Activated B cell treated with CpG ODN at 0.5 μM for 24 hours (primary cell): Measurements from ENCODE around the gene GMCL2. TPM values are rescaled to one million over a fixed set of nuclear protein-coding genes. Genes with fewer than 3 reads are reported as not detected.

Experiments
- ATAC-seq: fragments of 200-7000 bp; cut with Tn5 transposase; one replicate; pipeline ENCODE4 v1.10.0; 2021; ENCODE audit warnings: low read depth, mild to moderate bottlenecking, moderate library complexity
- CTCF ChIA-PET: fragments of 350-600 bp; sonication (Branson Sonifier 250); formaldehyde crosslinking; loops from one replicate; lab custom pipeline; 2021; ENCODE audit warnings: antibody characterized with exemption; lab: Charles Lee
- POLR2A ChIA-PET: fragments of 350-600 bp; sonication (Branson Sonifier 250); formaldehyde crosslinking; loops from one replicate; lab custom pipeline; 2021; ENCODE audit warnings: antibody characterized with exemption; lab: Charles Lee
- DNase-seq: peaks from one replicate; pipeline ENCODE4 v3.0.0; 2022
- H3K27ac Mint-ChIP-seq: one replicate; pipeline ENCODE4 v1.8.0; 2020; ENCODE audit warnings: mixed read lengths
- H3K27me3 Mint-ChIP-seq: one replicate; pipeline ENCODE4 v1.8.0; 2021; ENCODE audit warnings: mixed read lengths
- H3K36me3 Mint-ChIP-seq: one replicate; pipeline ENCODE4 v1.8.0; 2021; ENCODE audit warnings: low read depth, mixed read lengths
- H3K4me1 Mint-ChIP-seq: one replicate; pipeline ENCODE4 v1.8.0; 2021; ENCODE audit warnings: mixed read lengths
- H3K4me3 Mint-ChIP-seq: one replicate; pipeline ENCODE4 v1.8.0; 2020; ENCODE audit warnings: mild to moderate bottlenecking, mixed read lengths
- H3K9me3 Mint-ChIP-seq: one replicate; pipeline ENCODE4 v1.8.0; 2020; ENCODE audit warnings: mixed read lengths
- CTCF ChIP-seq: fragments of 200-600 bp; IDR thresholded peaks from one replicate; pipeline ENCODE4 v1.8.0; 2022; ENCODE audit warnings: antibody characterized with exemption, mild to moderate bottlenecking
- intact Hi-C: fragments of 100-400 bp; cut with micrococcal nuclease; formaldehyde crosslinking; loops from one replicate; pipeline ENCODE4 v1.15.1; 2024
- total RNA-seq: library from RNA; stranded (reverse); gene quantifications from 2 replicates; pipeline ENCODE4 v1.2.3, GENCODE V29; 2022

GMCL2 gene
- total RNA-seq, 1 donor from 2014 or later = not detected

GRCh38 chr5:178227929-178228328 lies 40.8 kb upstream of the GMCL2 start:
- Mint-ChIP-seq H3K9me3 (no peaks in the 10 kb centered on the region), H3K27me3 (no peaks in the 10 kb centered on the region), H3K27ac (no peak overlapping the region), H3K4me1 (peaks cover 37% of the 10 kb centered on the region), H3K4me3 (no peak overlapping the region), H3K36me3 (peaks cover 77% of the 10 kb centered on the region)
- ChIA-PET POLR2A (interaction anchor here (2.4 kb wide), 1 partner anchor 24 kb away, joined by 7 read pairs; the partner anchor contains the start of gene HNRNPAB), CTCF (no interaction called here)
- TF ChIP-seq CTCF = no peak
- intact Hi-C loops = no loop called here
- ATAC-seq (no peak), DNase-seq (no peak)

- ATAC-seq (no peak), DNase-seq (no peak)
- H3K4me1 Mint-ChIP-seq = peaks cover 35% of the 10 kb centered on the region
- H3K4me3 Mint-ChIP-seq = no peak overlapping the region
- ChIA-PET POLR2A (interaction anchor here (2.4 kb wide), 1 partner anchor 23 kb away, joined by 7 read pairs; the partner anchor contains the start of gene HNRNPAB), CTCF (no interaction called here)
- H3K9me3 Mint-ChIP-seq = no peaks in the 10 kb centered on the region
- peaks cover 82% of the 10 kb centered on the region for H3K36me3 Mint-ChIP-seq
- intact Hi-C loops = no loop called here
- TF ChIP-seq CTCF = no peak
- H3K27me3 Mint-ChIP-seq = no peaks in the 10 kb centered on the region
- H3K27ac Mint-ChIP-seq = no peak overlapping the region
Observed at GRCh38 chr5:178227138-178227659, 40.0 kb upstream of the GMCL2 start.

- CTCF ChIA-PET = no interaction called here
- ATAC-seq (no peak), DNase-seq (no peak)
- intact Hi-C loops = no loop called here
- Mint-ChIP-seq H3K4me3 (no peak overlapping the region), H3K4me1 (peaks cover 27% of the 10 kb centered on the region), H3K36me3 (peaks cover 89% of the 10 kb centered on the region), H3K9me3 (no peaks in the 10 kb centered on the region), H3K27ac (no peak overlapping the region), H3K27me3 (no peaks in the 10 kb centered on the region)
- POLR2A ChIA-PET = interaction anchor here (1.4 kb wide), 1 partner anchor 10 kb away, joined by 4 read pairs; no protein-coding TSS in a partner anchor
- TF ChIP-seq CTCF = no peak
Observed at GRCh38 chr5:178225174-178225573, 38.0 kb upstream of the GMCL2 start.

GRCh38 chr5:178224403-178224802 lies 37.2 kb upstream of the GMCL2 start:
- no peak for ATAC-seq
- intact Hi-C loops = no loop called here
- peaks cover 86% of the 10 kb centered on the region for H3K36me3 Mint-ChIP-seq
- ChIA-PET CTCF (no interaction called here), POLR2A (interaction anchor here (1.4 kb wide), 1 partner anchor 10 kb away, joined by 4 read pairs; no protein-coding TSS in a partner anchor)
- peaks cover 21% of the 10 kb centered on the region for H3K4me1 Mint-ChIP-seq
- H3K4me3 Mint-ChIP-seq = no peak overlapping the region
- H3K9me3 Mint-ChIP-seq = no peaks in the 10 kb centered on the region
- H3K27ac Mint-ChIP-seq = no peak overlapping the region
- no peaks in the 10 kb centered on the region for H3K27me3 Mint-ChIP-seq
- no peak for DNase-seq
- TF ChIP-seq CTCF = no peak

- CTCF ChIA-PET = no interaction called here
- TF ChIP-seq CTCF = no peak
- POLR2A ChIA-PET = interaction anchor here (1.4 kb wide), 1 partner anchor 11 kb away, joined by 4 read pairs; no protein-coding TSS in a partner anchor
- no peak for DNase-seq
- Mint-ChIP-seq H3K36me3 (peaks cover 84% of the 10 kb centered on the region), H3K27me3 (no peaks in the 10 kb centered on the region), H3K27ac (peak overlapping the region; percentile 4), H3K4me1 (peaks cover 16% of the 10 kb centered on the region), H3K4me3 (no peak overlapping the region), H3K9me3 (no peaks in the 10 kb centered on the region)
- intact Hi-C loops = no loop called here
- no peak for ATAC-seq
Observed at GRCh38 chr5:178223828-178224335, 36.7 kb upstream of the GMCL2 start.
